NCI-H128 (cell line): ENCODE results near the gene ACY1.
"Not testable (repeated sequence)": the region's sequence is repeated elsewhere in the genome, so short reads cannot be mapped to it uniquely, and the experiment has no call there.

Experiments
- DNase-seq: peaks from one replicate; lab custom pipeline; 2025; ENCODE audit not compliant: unreplicated experiment; lab: John Stamatoyannopoulos, UW

Gene ACY1

DNA sequence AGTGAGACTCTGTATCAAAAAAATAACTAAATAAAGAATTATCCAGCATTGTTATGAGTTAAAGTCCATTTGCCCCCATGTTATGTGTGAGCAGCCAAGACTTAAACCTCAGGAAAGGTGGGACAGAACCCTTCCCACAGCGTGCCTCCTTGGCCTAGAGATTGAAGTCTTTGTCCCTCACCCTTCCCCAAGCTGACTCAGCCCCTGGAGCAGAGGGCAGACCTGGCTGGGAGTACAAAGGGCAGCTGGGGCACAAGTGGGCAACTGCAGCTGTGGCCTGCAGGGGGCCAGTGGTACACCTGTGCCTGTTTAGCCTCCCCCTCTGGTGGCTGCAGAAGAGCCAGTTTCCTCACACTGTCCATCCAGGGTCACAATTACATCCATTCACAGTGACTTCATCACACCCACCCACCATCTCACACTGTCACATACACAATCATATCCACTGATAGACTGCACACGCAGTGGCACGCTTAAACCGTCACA, 940 bp upstream of the ACY1 start:
- no peak for DNase-seq

DNA sequence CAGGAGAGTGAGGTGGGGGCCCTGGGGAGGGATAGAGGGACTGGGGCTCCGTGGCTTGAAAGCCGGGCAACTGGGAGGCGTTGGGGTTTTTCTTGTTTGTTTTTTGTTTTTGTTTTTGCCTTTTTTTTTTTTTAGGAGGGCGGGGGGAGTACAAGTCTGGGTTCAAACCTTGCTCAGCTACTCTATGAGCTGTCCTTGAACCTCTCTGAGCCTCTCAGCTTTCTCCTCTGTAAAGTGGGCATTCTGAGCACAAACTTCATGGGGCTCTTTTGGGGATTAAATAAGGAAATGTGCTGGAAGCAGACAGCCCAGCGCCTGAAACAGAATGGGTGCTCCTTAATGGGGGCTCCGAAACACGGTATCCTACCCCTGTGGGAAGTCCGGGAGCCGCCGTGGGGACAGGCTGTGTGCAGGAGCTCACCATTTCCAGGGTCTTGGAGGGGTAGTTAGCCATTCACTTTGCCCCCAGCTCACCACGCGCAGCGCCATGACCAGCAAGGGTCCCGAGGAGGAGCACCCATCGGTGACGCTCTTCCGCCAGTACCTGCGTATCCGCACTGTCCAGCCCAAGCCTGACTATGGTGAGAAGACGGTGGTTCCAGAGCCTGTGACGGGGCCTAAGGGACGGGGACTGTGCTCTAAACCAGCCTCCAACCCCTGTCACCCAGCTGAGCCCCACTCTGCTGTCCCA, 388 bp downstream of the ACY1 start:
- no peak for DNase-seq

DNA sequence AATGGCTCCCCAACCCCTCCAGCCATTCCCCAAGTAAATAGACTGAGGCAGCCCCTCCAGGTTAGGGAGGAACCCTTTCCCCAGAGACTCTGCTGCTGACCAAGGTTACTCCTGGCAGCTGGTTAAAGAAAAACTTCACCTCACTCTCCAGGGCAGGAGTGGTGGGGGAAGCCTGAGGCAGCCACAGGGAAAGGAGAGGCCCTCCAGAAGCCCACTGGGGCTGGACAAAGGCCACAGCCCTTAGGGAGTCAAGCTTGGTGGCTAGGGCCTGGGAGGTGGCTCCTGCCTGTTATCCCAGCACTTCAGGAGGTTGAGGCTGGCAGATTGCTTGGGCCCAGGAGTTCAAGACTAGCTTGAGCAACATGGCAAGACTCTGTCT, 923 bp downstream of the ACY1 start:
- no peak for DNase-seq

DNA sequence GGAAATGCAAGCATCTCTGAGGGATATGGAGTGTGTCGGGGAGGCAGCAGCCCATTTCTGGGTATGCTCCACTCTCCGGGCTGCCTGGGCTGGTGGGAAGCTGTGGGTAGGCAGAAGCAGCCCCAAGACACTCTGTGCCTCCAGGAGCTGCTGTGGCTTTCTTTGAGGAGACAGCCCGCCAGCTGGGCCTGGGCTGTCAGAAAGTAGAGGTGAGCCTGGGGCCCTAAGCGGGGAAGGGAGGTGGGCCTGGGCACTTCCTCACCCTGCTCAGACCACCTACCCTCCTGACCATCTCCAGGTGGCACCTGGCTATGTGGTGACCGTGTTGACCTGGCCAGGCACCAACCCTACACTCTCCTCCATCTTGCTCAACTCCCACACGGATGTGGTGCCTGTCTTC, 1.7 kb downstream of the ACY1 start:
- DNase-seq, result no peak

DNA sequence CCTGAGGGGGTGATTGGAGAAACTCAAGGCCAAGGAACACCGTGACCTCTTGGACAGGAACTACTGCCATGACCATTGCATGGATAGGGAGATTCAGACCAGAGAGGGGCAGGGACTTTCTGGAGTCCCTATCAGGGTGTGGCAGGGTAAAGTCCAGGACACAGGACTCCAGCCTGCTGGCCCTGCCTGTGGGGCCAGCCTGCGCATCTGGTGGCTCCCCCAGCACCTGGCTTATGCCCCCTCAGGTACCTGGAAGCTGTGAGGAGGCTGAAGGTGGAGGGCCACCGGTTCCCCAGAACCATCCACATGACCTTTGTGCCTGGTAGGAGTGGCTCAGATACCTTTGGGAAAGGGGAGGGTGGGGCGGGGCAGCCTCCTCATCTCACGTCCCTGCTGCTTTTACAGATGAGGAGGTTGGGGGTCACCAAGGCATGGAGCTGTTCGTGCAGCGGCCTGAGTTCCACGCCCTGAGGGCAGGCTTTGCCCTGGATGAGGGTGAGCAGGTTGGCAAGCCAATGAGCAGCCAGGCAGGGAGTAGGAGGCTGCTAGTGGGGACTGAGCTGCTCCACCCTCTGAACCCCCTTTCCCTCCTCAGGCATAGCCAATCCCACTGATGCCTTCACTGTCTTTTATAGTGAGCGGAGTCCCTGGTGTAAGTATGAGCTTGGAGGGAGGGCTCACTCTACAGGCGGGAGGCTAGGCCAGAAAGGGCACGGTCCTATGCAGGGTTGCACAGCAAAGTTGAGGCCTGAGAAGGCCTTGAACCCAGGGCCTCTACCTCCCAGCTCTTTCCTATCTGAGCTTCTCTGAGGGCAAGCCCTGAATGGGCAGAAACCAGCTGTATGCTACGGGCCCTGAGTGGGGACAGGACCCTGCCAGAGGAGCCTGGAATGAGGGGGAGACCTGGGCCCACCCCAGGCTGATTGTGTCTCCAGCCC, 2.9 kb downstream of the ACY1 start:
- DNase-seq, result no peak

DNA sequence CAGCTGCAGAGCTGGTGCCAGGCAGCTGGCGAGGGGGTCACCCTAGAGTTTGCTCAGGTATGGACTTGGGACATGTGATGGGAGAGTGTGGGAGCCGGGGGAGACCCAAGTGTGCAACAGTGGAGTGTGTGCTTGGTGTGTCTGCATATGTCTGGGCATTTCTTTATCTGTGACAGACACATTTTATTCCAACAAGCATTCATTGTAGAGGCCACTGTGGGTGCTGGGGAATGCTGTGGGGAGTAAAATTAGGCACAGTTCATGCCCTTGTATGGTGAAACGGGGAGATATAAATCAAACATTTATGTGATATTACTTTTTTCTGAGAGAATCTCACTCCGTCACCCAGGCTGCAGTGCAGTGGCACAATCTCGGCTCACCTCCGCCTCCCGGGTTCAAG, 4.2 kb downstream of the ACY1 start:
- DNase-seq, result no peak

DNA sequence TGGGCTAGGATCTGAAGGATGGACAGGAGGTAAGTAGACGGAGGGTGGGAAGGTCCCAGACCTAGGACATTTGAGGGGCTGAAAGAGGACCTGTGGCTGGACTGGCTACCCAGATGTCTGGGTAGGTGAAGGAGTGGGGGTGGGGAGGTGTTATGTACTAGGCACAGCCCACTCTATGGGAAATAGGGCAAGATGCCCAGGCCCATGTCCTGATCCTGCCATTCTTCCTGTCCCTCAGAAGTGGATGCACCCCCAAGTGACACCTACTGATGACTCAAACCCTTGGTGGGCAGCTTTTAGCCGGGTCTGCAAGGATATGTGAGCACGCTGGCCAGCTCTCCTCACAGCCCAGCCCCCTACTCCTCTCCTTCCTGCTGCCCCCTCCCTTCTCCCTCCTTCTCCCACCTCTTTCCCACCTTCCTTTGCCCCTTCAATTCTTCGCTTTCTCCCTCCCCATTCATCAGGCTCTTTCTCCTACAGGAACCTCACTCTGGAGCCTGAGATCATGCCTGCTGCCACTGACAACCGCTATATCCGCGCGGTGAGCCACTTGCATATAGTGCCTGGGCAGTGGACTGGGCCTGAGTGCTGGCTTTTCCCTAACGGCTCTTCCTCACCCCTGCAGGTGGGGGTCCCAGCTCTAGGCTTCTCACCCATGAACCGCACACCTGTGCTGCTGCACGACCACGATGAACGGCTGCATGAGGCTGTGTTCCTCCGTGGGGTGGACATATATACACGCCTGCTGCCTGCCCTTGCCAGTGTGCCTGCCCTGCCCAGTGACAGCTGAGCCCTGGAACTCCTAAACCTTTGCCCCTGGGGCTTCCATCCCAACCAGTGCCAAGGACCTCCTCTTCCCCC, 5.2 kb downstream of the ACY1 start:
- no peak for DNase-seq

DNA sequence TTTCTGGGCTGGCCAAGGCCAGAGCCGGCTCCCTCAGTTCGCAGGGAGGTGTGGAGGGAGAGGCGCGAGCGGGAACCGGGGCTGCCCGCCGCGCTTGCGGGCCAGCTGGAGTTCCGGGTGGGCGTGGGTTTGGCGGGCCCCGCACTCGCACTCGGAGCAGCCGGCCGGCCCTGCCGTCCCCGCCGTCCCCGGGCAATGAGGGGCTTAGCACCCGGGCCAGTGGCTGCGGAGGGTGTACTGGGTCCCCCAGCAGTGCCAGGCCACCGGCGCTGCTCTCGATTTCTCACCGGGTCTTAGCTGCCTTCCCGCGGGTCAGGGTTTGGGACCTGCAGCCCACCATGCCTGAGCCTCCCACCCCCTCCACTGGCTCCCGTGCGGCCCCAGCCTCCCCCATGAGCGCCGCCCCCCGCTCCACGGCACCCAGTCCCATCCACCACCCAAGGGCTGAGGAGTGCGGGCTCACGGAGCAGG, 7.2 kb downstream of the ACY1 start:
- DNase-seq, result not testable (repeated sequence)

DNA sequence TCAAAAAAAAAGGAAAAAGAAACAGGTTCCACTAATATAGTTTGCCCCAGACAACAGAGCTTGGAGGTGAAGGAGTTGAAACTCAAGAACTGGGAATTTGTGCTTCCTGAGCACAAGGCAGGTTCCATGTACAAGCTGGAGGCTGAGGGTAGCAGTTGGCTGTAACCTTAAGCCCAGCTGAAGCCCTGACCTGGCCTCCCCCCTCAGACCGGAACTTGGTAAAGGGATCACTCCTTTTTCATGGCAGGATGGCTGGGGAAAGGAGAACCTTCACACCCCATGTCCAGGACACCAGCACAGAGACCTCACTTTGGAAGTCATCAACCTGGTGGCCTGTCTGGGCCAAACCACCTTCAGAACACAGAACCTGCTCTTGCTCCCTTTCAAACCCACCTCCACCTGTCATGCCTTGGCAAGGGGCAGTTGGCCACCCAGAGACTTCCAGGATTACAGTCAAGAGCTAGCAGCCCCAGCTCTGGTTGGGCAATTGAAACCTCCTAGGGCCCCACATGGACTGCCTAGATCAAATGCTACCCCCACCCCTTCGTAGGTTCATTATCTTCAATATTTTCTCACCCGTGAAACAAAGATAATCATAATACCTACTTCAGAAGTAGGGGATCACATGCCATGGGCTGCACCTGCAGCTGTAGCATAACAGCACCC, 8.8 kb downstream of the ACY1 start:
- DNase-seq, result no peak

DNA sequence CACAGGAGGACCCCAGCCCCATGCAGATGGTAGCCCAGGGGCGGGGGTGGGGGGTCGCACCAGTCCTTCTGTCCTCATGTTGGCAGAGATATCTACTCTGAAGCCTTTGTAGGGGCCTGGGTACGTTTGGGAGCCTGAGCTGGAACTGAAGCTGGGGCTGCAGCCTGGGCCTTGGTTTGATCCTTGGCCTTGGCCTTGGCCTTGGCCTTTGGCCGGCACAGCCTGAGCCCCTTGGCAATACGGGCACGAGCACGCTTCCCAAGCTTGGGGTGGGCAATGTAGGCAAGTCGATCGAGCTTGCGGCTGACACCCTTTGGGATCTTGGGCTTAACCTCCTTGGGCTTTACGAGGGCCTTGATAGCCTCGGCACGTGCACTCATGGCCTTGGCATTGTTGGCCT, 10.3 kb downstream of the ACY1 start:
- DNase-seq, result not testable (repeated sequence)

DNA sequence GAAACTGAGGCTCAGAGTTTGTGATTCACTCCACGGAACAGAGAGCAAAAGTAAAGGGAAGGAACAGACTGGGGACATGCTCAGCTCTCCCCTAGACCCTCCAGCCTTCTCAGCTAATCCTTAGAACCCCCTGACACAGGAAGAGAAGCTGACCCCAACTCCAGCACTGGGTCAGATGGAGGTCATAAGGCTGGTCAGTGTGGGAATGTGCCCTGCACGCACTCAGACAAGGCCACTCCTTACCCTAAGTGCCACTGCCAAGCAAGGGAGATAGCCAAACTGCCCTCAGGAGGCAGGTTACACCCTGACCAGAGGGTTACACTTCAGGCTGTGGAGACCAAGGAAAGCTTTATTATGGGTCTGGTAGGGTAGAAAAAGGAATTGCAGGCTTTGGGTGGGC, 11.2 kb downstream of the ACY1 start:
- DNase-seq, result no peak

DNA sequence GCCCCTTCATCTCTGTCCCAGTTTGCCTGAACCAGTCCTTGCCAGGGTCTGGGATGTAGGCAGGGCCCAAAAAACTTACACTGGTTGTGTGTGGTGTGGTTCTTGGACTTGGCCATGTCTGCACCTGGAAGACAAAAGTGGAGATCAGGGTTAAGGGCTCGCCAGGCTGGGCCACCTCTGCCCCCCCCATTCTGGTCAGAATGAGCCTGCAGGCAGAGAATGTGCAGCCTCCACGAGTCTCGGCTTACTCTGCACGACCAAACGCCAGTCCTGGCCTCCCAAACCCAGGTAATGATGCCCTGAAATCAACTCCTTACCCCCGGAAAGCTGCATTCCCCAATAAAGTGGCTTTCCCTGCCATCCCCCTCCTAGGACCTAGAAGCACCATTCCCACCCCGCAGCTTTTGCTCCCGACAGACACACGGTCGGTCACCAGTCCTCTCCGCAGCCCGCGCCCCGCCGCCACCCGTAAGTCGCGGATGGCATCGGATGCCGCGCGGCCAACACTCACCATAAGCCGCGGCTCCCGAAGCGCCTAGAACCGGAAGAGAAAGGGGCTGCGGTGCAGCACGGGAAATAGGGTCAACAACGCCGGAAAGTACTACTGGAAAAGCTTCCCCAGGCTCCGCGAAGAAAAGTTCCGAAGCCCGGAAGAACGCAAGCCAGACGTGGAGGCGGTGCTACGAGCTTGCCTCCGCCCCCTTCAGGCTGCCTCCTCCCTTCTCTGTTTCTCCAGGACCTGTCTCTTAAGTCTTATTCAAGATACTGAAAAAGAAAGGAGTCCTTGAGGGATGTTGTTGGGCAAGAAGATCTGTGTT, 12.2 kb downstream of the ACY1 start, which contains the start of gene RPL29:
Gene RPL29, minus strand, starts transcription at position 550 of the 818 bp plus-strand sequence. Its CDS starts 434 bp downstream, at position 116.
- DNase-seq, result peak; percentile 72

DNA sequence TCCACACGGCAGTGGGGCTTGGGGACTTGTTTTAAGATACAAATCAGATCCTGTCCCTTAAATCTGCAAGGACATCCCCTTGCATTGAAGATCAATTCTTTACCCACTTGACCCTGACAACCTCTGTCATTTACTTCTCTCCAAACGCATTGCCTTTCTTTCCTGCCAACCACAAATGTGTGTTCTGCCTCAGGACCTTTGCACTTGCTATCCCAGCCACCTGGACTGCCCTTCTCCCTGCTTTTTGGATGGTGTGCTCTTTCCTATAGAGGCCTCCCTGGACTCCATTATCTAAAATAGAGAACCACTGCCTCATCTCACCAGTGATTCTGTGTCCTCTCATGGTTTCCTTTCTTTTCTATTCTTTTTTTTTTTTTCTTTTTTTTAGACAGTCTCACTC, 13.8 kb downstream of the ACY1 start:
- no peak for DNase-seq

DNA sequence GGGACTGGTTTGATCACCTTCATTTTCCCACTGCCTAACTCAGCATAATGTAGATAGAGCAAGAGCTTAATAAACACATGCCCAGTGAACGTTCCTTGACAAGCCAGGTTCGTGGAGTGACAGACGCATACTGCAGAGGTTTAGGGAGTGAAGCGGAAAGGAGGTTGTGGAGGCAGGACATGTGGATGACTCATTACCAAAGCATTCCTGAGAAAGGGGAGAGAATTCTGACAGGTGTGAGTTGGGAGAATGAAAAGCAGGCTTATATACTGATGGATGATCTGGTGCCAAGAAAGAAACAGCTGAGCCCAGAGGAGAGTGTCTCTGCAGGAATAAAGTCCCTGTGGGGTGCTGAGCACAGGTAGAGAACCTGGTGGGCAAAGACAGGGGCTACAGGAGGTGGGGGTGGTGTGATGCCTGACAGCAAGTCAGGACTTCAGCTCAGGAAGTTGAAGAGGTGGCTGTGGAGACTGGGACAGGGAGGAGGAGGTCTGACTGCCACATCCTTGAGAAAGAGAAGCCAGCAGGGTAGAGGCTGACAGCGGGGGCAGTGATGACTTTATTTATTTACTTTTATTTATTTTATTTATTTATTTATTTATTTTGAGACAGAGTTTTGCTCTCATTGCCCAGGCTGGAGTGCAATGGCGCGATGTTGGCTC, 14.7 kb downstream of the ACY1 start:
- DNase-seq, result no peak

DNA sequence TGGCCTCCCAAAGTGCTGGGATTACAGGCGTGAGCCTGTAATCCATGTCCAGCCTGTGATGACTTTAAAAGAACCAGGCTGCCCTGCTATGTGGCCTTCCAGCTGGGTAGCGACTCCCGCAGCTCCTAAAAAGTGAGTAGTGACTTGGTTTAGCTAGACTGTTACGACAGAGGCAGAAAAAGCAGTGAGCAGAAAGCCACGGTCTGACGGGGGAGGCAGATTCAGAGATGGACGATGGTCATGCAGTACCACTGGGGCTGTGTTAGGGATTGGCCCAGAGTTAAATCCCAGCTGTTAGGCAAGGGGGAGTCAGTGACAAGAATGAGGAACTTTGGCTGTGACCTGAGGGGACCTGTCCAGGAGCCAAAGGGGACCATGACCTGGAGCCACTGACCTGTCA, 15.4 kb downstream of the ACY1 start:
- no peak for DNase-seq

DNA sequence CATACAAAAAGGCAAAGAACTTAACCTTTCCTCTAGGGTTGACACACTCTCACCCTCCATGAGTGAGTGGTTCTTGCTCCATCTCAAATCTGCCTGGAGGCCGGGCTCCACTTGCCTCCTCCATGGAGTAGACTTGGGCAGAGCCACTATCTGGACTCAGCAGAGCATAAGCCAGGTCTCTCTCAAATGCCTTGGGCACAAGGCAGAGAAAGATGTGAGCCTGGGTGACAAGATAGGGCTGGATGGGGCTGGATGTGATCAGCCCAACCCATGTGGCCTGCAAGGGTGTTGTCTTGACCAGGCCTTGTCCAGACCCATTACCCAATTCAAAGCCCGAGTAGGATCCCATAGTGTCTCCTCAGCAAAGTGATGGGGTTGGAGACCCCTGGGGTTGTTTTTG, 16.5 kb downstream of the ACY1 start:
- no peak for DNase-seq

DNA sequence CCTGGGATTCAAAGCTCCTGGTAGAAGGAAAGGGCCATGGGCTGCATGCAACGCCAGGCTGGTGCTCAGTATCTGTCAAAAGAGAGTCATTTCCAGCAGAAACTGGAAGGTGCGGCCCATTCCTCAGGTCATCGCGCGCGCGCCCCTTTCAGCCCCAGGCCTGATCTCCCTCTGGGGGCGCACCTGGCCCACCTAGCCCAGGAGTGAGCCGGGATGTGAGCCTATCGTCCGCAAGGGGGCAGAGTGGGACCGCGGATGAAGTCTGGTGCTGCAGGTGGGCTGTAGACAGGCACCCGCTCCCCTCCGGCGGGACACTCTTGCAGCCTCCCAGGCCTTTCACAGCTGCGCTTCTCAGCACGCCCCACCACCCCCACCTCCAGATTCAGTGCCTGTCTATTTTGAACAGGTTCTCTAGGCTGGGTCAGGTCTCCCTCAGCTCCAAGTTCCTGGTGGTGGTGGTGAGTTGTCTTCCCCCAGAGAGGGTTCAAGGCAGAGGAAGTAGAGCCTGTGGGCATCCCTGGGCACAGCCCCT, 18.2 kb downstream of the ACY1 start:
- peak; percentile 54 for DNase-seq

DNA sequence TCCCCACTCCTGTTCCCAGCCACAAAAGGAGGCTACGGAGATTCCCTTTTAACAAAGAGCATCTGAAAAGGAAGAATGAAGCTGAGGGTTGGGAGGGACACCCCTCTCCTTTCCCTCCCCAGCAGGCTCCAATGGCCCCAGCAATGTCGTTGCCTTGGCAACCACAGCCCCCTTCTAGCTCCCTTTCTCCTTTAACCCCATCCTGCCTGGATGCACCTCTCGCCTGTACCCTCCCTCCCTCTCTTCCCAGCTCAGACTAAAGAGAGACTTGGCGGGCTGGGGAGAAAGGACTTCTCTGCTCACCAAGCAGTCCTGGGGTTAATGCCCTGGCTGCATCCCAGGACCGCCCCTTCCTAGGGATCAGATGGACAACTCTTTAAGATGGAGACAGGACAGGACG, 19.4 kb downstream of the ACY1 start:
- no peak for DNase-seq
